ENCODE results near the gene CAMK1D.

- no peak for TF ChIP-seq RFX5 (IDR thresholded peaks at IDR 0.05; ENCODE audit: low read length)
- no peak for TF ChIP-seq CTCF (IDR thresholded peaks at IDR 0.05)
- TF ChIP-seq FOXM1 (IDR thresholded peaks at IDR 0.05; ENCODE audit: low read depth): no peak
- no peak for TF ChIP-seq REST (IDR thresholded peaks at IDR 0.05; ENCODE audit: low read depth, low read length)
- TF ChIP-seq RAD21 (IDR thresholded peaks at IDR 0.05; ENCODE audit: low read length): no peak
- TF ChIP-seq POLR2AphosphoS5 (IDR thresholded peaks at IDR 0.05; ENCODE audit: low read depth, low read length): no peak
- no peak for TF ChIP-seq EP300 (IDR thresholded peaks at IDR 0.05; ENCODE audit: borderline replicate concordance in 1 of 2, low read depth in 1 of 2, low read length in 1 of 2)
- no peak for TF ChIP-seq EZH2phosphoT487 (IDR thresholded peaks at IDR 0.05; ENCODE audit: borderline replicate concordance, low read depth)
- TF ChIP-seq MAX (IDR thresholded peaks at IDR 0.05; ENCODE audit: low read depth): no peak
- no peak for TF ChIP-seq YY1 (IDR thresholded peaks at IDR 0.05; ENCODE audit: low read depth)
Observed at GRCh38 chr10:12703126-12703525, 353.8 kb downstream of the CAMK1D start.

Measured in SK-N-SH (cell line).